Erythroblast (primary cell): ENCODE data around the gene G6PC2.

ENCODE experiments used
- DNase-seq, 2 experiments: peaks; one replicate each; lab custom pipeline; 2025; lab: John Stamatoyannopoulos, UW
- GATA1 ChIP-seq: IDR thresholded peaks from 2 replicates; pipeline ENCODE4 v1.6.1; 2011; ENCODE audit warnings: low read depth, mild to moderate bottlenecking, control low read depth, low read length, moderate library complexity
- POLR2A ChIP-seq: IDR thresholded peaks from 2 replicates; pipeline ENCODE4 v1.6.1; 2011; ENCODE audit warnings: mild to moderate bottlenecking, low read length

G6PC2 gene

DNA sequence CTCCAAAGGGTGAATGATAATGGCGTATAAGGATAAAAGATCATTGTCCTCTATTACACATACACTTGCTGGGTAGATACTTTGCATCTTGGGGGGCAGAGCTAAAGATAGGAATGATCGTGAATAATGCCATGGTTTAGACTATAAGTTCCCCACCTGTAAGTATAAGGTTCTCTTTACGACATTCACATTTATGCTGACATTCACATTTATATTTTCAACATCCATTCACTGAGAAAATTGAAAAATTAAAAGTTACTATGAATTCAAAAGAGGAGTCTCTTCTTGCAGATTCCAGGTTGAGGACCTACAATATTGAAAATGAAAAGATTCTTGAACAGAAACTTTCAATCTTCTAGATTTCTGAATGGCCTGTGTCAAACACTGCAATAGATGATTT, 8.8 kb upstream of the G6PC2 start:
- DNase-seq: no peak
- no peak for TF ChIP-seq GATA1
- no peak for TF ChIP-seq POLR2A

DNA sequence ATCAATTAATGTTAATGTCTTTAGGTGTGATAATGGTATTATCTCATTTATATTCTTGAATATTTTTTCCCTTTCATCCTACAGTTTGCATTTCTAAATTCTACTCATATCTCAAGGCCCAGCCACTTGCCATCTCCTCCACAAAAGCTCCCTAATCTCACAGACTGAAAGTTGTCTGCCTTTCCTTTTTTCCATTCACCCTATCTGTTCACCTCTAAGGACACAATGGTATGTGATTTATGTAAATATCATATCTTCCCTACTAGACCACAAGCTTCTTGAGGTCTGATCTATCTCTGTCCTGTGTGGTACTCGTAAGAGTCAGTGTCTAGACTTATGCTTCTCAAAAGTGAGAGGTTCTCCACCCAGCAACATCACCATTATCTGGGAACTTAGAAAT, 7.0 kb upstream of the G6PC2 start:
- TF ChIP-seq POLR2A (no peak), GATA1 (no peak)
- no peak for DNase-seq

DNA sequence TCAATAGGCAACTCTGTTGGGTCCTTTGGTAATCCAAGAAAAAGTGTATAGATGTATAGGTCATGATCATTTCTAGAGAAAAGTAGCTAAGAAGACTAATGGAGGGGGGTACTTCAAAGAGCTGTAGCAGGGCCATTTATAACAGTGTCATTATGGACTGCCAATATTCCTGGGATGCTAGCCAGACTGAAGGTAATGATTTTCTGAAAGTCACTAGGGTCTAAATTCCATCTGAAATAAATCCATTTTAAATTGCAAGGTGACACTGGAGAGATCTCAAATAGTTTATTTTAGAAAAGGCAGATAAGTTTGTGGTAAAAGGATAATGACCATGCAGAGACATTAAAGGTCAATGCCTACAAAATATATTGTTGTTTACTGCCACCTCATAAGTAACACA, 6.4 kb upstream of the G6PC2 start:
- TF ChIP-seq POLR2A (no peak), GATA1 (no peak)
- no peak for DNase-seq

DNA sequence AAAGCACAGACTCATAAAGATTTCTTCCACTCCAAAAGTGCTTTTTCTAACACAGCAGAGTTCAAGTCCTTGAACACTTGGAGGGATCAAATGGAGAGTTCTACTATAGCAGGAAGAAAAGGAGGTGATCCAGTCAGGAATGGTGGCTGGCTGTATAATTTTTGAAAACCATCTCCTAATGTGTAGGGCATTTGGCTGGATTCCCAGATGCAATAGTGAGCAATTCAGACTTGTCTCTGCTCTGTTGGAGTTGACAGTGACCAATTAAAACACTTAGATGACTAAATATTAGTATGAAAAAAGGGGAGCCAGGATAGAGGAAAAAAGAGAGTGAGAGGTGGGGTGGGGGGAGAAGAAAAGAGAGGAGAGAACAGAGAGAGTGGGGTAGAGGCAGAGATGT, 5.3 kb upstream of the G6PC2 start:
- DNase-seq: peak in 1 of 2 experiments; percentile 10
- TF ChIP-seq POLR2A: no peak
- TF ChIP-seq GATA1: no peak

DNA sequence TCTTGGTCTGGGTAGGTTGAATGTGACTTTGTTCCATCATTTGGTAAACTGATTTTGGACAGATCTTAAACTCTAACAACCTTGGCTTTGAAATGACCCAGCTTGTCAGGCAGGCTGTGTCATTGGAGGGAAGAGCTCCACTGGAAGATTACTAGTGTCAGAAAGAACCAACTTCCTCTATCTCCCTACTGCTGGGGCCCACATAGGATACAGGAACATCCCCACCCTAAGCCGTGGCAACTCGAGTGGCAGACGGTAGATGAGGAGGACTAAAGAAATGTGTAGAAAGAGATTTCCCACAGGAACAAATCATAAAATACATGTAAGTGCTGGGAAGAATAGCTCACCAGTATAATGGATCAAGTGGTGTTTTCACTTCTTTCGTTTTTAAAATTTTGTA, 4.3 kb upstream of the G6PC2 start:
- TF ChIP-seq POLR2A (no peak), GATA1 (no peak)
- peak in 1 of 2 experiments; percentile 5 for DNase-seq

DNA sequence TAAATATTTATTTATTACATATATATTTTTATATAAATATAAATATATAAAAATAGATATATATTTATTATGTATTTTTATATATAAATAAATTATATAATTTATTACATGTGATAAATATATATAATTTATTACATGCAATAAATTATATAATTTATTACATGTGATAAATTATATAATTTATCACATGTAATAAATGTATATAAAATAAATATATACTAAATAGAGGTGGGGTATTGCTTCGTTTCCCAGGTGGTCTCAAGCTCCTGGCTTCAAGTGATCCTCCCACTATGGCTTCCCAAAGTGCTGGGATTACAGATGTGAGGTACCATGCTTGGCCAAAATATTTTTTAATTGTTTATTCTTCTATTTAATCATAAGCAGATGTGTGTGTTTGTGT, 3.6 kb upstream of the G6PC2 start:
- no peak for DNase-seq
- TF ChIP-seq GATA1 (no peak), POLR2A (no peak)

DNA sequence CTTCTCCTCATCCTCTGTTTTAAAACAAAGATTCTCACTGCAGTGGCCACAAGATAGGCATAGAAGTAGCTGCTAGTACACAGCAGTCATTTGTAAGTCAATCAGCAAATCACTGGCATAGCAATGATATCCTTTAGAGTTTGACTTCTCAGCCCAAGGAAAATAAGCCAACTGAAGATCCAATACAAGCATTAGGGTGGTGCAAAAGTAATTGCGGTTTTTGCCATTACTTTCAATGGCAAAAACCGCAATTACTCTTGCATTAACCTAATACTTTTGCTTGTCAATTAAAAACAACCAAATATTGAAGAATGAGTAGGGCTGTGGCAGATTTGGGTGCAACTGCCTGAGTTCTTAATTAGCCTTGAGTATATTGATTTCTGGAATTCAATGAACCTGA, 2.8 kb downstream of the G6PC2 start:
- TF ChIP-seq GATA1 (no peak), POLR2A (no peak)
- no peak for DNase-seq

DNA sequence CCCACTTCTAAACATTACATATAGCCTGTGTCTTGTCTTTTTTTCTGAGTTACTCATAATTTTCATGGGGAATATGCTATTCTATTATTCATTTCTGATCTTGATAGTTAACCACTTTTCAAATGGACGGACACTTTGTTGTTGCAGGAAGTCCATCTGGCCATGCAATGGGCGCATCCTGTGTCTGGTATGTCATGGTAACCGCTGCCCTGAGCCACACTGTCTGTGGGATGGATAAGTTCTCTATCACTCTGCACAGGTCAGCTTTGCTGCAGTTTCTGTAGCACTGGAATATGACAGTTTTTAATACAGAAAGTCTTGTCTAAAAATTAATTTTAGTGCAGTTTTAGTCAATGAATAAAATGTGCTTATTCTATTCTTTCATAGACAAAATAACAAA, 3.3 kb downstream of the G6PC2 start:
- peak in 1 of 2 experiments; percentile 4 for DNase-seq

DNA sequence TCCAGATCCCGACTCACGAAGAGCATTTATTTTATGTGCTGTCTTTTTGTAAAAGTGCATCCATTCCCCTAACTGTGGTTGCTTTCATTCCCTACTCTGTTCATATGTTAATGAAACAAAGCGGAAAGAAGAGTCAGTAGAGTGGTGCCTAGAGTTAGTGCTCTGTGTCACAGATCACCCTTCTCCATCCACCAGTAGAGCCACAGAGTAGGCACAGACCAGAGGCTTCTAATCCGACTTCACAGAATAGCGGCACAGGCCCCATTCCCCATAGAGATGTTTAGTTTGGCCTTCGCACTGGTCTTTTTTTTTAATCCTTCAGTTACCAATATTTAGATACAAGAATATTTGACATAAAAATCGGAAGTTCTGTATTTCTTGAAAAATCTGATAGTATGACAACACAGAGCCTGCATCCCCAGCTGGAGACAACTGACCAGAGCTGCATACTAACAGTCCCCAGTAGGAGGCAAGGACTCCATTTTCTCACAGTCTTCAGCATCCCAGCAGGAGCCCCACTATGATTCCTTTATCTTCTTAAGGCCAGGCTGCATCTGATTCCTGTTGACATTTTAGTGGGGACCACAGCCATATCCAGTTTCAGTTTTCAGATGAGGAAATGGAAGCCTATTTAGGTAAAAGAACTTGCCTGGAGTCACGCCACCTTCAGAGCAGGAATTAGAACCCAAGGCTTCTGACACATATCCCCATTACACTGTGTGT, 7.0 kb downstream of the G6PC2 start:
- no peak for DNase-seq

More for the DNA sequence above, 3.3 kb downstream of the G6PC2 start:
- TF ChIP-seq GATA1 (no peak), POLR2A (no peak)

DNA sequence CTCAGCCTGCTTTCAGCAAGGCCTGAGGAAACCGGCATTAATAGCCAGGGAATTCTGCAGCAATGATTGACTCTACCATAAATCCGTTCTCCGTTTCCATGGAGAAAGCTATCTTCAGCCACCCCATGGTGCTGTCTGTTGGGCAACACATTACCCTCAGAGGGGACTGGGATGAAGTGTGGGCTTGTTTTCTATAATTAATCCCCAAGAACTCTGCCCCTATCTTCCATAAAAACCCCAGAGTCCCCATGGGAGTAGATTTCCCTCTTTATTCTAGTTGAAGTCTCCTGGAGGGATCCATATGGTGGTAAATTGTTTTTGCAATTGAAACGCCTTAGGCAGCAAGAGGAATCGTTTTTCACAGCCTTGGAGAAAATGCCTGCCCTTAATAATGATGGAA, 9.2 kb downstream of the G6PC2 start:
- DNase-seq: no peak
- TF ChIP-seq GATA1: no peak
- no peak for TF ChIP-seq POLR2A

More for the DNA sequence above, 7.0 kb downstream of the G6PC2 start:
- TF ChIP-seq POLR2A (no peak), GATA1 (no peak)

DNA sequence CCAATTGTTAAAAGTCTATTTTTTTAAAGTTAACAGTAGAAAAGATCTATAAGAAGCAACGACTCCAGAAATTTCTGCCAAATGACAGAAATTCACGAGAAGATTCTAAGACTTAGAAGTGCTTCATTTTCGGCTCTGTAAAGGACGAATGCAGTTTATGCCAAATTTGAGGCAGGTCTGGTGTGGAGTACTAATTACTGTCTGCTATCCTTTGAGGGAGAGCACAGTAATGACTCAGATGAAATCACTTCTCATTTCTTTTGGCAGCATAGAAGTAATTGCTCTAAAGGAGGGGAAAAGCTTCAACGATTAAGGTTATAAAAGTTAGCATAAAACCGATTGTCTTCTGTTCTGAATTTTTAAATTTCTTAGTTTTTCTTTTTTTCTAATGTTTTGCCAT, 11.4 kb downstream of the G6PC2 start:
- TF ChIP-seq POLR2A (no peak), GATA1 (no peak)
- no peak for DNase-seq

DNA sequence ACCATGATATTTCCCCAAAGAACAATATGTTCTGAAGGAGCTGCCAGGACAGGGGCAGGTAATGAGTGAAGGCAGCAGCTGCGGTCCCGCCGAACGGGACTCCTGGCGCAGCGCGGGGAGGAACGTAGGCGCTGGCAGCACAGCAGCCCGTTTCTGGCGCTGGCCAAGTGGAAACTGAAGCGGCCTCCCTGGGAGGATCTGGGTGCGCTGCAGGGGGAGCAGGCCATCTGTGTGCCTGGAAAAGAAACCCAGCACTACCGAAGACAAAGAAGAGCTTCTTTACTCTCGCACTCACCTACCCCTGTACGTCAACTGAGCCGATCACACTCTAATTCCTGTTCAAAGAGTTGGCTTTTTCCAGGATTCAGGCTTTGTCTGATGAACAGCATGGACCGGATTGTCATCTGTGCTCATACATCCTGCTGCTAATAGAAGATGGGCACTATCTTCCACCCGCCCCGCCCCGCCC, 11.8 kb downstream of the G6PC2 start:
- no peak for TF ChIP-seq GATA1
- DNase-seq: peak in 1 of 2 experiments; percentile 8

DNA sequence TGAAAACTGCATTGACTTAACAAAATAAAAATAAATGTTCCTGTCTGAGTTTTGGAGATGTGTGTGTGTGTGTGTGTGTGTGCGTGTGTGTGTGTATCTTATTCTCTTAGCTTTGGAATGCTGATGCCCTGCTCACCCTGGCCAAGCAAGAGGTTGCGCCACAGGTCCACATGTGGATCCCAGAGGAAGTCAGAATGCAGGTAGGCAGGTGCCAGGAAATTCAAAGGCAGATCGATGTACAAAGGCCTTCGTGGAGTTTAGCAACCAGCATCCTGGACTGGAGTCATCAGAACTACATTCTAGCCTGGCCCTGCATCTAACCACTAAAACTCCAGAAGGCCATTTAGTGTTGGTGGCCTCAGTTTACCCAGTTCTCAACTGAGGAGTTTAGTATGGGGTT, 12.4 kb downstream of the G6PC2 start:
- TF ChIP-seq POLR2A (no peak), GATA1 (no peak)
- DNase-seq: no peak

DNA sequence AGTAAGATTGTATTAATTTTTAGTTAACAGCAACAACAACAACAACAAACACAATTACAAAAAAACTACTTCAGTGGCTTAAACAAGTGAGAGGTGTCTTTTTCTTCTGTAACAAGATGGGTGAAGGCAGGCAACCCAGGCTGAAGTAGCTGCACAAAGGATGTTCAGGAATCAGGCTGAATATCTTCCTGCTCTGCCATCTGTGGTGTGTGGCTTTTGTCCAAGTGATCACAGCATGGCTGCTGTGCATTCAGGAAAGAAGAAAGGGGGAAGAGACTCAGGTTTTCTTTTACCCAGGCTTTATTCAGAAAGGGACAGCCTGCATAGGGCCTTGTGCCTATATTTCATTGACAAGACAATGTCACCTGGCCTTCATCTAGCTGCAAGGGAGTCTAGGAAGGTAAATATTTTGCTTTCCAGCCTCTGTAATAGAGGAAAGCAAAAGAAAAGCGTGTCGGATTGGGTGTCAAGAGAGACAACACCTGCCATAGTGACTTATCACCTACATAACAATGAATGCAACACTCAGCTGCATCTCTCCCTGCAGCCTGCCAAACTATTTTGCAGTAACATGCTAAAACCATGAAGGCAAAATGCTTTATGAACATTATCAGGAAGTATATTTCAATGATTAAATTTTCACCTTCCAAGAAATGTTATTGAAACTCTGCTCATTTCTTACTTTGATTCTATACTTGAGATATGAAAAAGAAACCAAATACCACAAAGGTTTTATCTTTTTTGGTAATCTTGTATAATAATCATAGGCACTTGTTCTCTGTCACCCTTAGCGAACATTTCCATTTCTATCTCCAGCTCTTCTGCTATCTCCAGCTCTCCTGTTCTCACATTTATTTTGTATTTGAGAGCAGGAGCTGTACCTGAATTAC, 14.6 kb downstream of the G6PC2 start:
- no peak for DNase-seq
- TF ChIP-seq POLR2A: no peak
- TF ChIP-seq GATA1: no peak

DNA sequence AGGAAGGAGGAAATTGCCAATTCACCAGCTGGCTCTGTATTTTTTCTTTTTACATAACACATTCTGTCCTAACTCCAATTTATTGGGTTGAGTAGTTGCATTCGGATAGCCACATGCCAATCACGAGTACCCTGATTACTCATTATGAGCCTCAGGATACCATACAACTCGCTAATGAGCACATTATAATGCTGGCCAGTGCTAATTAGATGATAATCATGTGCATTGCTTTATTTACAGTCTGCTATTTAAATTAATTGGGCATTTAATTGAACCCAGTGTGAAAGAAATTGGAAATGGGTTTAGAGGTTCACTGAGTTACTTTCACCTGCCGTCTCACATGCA, 15.2 kb downstream of the G6PC2 start:
- DNase-seq: no peak
- TF ChIP-seq GATA1 (no peak), POLR2A (no peak)
